ENCODE data around the gene MAP3K10.

GRCh38 chr19:40223135-40223822 lies 32.1 kb downstream of the MAP3K10 start:
- TF ChIP-seq CTCF (IDR thresholded peaks at IDR 0.05; ENCODE audit: low read length) (no peak), EZH2 (optimal IDR thresholded peaks at IDR 0.05; ENCODE audit: low read depth, low read length) (no peak)

Measured in MM.1S (cell line).